Fibroblast of peridontal ligament (primary cell): ENCODE results near the gene AXIN1.
"Not testable (repeated sequence)": the region's sequence is repeated elsewhere in the genome, so short reads cannot be mapped to it uniquely, and the experiment has no call there.

Experiments
- DNase-seq: peaks from one replicate; pipeline ENCODE4 v3.0.0-alpha.2; 2010; ENCODE audit errors: extremely low read depth

The AXIN1 gene

DNA sequence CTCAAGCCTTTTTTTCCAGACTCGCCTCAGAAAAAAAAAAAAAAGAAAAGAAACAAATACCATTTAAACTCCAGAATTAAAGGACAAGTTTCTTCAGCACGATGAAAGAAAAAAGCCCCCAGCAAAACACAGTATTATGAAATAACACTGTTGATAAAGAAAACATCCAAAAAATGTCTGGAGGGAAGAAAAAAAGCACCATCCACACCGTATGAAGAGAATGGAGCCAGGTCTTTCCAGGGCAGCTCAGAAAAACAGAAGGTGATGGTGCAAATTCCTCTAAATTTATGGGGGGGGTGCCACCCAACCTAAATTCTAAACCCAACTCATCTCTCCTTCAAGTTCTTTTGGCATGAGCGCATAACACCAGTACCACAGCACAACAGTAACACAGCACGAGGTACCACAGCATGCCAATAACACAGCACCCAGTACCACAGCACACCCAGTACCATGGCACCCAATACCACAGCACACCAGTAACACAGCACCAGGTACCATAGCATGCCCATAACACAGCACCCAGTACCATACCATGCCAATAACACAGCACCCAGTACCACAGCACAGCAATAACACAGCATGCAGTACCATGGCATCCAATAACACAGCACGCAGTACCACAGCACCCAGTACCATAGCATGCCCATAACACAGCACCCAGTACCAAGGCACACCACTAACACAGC is 19.0 kb downstream of the AXIN1 start:
- no peak for DNase-seq

DNA sequence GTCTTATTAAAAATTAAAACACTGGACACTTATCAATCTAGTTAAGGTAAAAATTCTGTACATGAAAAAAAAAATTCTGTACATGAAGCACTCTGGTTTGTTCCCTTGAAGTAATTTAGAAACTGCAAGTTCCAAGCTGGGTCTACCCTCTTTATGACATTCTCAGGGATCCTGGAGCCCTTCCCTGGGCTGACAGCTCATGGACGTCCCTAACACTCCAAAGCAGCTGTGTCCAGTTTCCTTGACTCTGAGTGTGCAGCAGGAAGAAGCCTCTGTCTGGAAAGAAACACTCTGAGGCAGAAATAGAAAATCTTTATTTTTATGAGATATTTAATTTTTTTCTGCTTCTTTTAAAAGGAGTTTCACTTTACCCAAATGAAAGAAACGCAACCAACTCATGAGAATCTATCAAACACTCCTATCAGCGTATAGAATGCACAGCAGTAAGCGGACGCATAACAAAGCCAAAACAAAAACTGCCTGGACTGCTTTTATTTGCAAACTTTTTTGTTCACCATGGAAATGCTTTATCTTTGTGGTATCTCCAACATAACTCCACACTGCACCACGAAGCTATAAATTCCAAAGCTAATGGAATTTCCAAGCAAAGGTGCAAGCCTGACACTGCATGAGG is 21.2 kb downstream of the AXIN1 start:
- DNase-seq, result not testable (repeated sequence)

DNA sequence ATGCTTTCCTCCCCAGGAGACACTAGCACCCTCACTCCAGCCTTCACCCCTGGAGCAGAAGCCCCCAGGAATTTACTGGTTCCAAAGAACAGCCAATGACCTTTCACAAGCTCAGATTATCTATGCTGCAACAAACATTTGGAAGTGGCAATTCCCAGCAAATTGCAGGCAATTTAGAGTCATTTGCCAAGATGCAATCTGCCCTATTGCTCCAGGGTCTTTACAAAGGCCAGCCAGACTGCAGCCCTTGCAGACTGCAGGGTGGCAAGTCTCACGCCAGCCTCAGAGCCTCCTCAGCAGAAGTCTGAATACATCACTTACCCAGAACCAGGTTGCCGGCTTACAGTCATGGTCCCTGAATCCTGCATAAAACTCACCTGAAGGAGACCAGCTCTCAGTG is 21.8 kb downstream of the AXIN1 start:
- DNase-seq, result no peak

DNA sequence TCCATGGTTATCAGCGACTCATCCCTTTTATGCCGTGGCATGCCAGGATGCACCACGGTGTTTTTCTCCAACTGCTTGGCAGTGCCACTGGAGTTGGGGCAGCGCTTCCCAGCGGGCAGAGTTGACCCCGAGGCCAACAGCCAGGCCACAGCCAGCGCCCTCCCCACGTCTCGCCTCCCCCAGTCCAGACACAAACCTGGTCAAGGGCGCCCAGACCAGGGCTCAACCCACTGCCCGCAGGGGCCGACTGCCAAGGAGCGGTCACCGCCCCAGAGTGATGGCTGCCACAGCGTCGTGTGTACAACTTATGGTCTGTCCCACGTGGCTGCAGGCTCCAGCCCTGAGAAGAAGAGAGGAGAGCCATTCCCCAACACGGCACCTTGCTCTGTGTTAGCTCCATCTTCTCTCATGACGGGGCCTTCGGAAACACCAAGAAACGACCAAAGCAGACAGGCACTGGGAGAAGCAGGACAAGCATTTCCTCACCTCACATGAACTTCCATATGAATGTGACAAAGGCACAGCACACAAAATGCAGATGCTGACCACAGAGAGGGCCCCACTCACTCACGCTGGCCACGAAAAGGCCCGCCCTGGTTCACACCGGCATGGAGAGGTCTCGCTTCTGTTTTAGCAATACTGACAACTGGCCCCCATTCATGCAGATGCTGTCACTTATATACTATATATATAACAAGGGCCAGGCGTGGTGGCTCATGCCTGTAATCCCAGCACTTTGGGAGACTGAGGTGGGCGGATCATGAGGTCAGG is 27.0 kb downstream of the AXIN1 start:
- DNase-seq, result no peak

DNA sequence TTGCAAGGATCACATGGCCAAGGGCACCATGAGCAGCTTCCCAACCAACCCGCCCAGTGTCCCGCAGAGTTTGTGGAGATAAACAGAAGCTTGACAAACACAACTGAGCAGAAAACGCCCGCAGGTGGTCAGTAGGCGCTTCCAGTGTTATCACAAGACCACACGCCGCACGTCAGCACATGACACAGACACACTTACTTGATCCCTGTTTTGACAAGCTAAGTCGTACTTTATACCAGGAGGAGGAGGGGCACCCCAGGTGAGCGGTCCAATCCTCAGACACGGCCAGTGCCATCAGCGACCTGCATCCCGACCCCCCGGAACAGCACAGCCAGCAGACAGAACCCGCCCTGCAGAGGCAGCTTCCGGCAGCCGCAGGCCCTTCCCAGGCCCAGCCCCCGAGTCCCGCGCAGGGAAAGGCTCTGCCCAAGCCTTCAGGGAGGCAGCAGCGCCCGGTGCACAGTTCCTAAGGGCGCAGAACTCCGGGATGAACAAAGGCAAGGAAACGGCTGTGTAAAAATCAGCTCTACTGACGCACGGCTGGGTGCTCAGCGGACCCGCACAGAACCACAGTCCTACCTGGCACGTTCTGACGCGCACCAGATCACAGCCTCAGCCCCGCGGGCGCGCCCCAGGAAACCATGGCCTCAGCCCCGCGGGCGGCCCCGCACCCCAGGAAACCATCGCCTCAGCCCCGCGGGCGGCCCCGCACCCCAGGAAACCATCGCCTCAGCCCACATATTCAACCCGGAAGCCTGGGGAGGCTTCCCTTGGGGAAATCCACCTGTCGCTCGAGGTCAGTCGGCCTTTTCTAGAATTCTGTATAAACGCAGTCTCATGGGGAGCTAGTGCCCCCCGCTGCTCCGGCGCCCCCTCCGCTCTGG is 27.8 kb downstream of the AXIN1 start:
- no peak for DNase-seq

DNA sequence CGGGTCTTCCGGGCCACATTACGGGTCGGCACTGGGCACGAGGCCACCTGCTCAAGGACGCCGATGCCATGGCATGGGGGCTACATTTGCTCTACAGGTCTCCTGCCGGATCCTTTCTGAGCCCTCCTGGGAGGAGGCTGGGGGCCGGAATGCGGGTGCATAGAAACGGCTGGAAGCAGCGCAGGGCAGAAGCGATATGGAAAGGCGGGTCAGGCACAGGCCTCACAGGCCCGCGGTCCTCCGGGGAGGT is 28.4 kb downstream of the AXIN1 start:
- no peak for DNase-seq

DNA sequence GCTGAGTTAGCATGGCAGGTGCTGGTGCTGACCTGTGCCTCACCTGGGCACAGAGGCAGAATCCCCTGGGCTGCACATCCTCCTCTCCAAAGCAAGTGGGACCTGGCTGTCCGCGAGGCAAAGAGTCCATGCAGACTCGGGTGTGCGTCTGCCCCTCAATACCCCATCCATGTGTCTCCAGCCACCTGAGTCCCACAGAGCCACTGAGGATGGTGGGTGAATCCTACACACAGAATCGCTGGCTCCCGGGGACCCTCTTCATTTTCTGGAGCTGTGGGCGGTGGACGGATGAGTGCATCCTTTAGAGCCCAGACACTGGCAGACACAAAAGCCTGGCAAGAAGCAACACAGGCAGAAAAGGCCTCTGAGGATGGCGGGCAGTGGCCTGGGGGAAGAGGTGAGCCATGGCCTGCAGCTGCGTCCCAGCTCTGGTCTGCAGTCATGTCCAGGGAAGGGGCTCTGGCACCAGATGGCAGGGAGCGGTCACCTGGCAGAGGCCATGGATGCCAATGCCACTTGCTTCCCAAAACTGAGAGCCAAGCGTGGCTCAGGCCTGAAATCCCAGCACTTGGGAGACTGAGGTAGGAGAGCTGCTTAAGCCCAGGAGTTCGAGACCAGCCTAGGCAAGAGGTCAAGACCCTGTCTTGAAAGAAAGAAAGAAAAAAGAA is 29.9 kb downstream of the AXIN1 start:
- DNase-seq, result no peak

DNA sequence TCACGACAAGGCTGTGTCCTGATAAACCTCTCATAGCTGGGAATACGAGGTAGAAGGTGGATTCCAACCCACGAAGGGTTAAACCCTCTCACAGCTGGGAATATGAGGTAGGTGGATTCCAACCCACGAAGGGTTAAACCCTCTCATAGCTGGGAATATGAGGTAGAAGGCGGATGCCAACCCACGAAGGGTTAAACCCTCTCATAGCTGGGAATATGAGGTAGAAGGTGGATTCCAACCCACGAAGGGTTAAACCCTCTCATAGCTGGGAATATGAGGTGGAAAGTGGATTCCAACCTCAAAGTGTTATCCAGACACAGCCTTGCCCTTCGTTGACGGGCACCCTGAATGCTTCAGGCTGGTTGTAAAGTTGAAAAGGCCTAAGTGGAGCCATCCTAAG is 31.0 kb downstream of the AXIN1 start:
- no peak for DNase-seq

DNA sequence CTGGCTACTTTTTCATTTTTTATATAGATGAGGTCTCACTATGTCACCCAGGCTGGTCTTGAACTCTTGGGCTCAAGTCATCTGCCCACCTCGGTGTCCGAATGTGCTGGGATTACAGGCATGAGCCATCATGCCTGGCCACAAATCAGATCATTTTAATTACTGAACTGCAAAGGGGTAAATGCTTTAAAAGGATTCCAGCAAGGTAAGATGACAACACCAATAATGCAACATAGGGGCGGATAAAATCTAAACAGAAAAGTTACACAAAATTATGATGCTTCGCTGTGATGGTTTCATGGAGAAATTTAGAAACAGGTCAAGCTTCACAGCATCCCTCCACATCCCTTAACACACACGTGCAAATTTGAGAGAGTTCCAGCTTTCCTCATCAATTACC is 32.3 kb downstream of the AXIN1 start:
- no peak for DNase-seq

DNA sequence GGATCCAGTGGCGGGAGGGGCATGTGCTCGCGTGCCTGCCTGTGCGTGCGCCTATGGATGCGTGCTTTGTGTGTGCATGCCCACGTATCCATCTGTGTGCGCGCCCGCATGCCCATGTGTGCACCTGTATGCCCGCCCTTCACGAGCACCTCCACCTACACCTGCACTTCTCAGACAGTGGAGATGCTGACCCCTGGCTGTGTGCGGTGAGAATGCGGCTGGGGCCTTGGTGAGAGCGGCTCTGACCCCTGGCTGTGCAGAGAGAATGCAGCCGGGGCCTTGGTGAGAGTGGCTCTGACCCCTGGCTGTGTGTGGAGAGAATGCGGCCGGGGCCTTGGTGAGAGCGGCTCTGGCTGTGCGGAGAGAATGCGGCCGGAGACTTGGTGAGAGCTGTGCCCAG is 33.9 kb downstream of the AXIN1 start:
- no peak for DNase-seq

DNA sequence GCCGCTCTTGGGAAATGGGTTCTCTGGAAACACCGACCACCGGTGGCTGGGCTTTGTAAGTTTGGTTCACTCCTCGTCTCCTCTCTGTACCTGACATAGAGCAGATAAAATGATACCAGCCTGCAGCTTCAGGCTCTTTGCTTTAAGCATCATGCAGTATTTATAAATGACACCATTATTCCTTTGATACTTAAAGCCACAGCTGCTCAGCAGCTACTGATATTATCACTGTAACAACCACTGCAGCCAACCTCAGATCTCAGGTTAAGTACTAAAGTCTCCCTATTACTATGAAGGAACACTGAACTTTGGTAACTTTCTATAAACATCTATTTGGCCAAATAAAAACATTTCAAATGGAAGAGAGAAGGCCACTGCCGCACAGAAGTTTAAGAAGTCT is 34.9 kb downstream of the AXIN1 start:
- no peak for DNase-seq

DNA sequence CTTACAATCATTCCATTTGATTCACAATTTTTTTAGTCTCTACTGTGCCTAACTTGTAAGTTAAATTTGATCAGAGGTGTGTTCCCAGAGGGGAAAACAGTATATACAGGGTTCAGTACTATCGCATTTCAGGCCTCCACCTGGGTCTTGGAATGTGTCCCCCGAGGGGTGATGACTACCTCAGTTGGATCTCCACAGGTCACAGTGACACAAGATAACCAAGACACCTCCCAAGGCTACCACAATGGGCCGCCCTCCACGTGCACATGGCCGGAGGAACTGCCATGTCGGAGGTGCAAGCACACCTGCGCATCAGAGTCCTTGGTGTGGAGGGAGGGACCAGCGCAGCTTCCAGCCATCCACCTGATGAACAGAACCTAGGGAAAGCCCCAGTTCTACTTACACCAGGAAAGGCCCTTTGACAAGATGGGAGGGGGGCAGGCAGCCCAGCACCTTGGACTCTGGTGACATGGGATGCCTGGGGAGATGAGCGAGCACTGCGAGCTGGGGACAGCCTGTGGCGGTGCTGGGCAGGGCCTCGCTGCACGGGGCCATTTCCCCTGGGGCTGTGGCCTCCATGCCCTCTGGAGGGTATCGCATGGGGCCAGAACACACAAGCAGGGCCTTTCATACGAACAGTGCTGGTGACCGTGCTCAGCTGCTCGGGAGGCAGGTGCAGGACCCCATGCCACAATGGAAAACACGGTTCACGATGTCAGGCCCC is 35.6 kb downstream of the AXIN1 start:
- DNase-seq, result no peak

DNA sequence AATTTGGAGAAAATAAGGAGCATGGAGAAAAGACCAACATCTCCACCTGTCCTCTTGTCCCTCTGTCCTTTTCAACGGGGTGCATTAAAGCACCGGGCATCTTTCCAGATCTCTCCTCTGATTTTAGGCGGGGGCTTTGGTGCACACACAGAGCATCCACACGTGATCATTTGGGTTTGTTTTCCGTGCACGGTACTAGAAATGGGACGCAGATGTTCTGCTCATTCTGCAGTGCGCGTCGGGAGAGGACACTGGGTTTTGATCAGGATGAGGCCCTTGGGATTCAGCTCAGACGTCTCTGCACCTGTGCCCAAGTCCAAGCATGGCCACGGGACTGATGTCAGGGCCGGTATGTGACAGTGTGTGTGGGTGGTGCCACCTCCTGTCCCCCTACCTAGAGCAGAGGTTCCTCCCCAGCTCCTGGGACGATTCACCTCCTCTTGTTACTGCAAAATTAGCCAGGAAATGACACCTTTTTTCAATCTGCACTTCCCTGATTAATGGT is 37.7 kb downstream of the AXIN1 start:
- no peak for DNase-seq

DNA sequence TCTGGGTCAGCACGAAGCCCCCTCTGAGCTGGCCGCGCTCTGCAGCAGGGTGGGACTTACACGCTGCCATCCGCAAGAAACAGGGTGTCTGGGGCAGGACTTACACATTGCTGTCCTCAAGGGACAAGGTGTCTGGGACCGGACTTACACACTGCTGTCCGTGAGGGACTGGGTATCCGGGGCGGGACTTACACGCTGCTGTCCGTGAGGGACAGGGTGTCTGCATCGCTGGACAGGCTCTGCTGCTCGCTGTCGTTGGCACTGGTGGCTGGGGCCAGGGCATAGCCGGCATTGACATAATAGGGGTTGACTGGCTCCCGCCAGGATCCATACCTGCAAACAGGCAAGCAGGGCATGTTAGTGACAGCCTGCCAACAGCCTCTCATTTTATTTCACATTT is 38.2 kb downstream of the AXIN1 start:
- no peak for DNase-seq

DNA sequence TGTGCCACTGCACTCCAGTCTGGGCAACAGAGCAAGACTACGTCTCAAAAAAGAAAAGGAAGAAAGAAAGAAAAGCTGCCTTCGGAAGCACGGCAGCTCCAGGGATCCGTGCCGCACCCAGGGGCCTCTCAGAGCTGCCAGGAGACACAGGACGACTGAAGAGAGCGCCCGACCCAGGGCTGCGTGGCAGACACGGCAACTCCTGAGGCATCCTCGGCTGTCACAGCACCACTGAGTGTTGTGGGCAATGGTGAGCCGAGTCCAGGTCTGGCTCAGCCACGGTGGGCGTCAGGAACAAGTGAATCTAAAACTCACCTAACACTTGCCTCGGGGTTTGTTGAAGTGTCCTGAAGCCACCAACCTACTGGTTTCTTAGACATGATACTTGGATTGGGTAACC is 40.8 kb downstream of the AXIN1 start:
- DNase-seq, result no peak

DNA sequence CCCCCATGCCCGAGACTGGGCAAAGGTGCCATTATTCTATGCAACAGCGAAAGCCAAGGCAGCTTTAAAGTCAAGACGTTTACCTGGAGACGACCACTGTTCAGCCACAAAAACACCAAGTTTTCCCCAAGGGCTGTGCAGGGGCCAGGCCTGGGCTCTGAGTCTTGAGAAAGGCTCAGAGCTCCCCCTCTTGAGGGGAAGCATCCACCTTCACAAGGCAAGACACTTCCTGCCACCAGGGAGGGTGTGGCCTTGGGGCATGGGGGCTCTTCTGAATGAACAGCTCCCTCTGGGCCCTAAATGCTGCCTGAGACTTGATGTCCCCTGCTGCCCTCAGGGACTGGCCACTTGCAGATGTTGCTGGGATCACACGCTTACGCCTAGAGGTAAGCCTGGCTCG is 43.0 kb downstream of the AXIN1 start:
- no peak for DNase-seq

DNA sequence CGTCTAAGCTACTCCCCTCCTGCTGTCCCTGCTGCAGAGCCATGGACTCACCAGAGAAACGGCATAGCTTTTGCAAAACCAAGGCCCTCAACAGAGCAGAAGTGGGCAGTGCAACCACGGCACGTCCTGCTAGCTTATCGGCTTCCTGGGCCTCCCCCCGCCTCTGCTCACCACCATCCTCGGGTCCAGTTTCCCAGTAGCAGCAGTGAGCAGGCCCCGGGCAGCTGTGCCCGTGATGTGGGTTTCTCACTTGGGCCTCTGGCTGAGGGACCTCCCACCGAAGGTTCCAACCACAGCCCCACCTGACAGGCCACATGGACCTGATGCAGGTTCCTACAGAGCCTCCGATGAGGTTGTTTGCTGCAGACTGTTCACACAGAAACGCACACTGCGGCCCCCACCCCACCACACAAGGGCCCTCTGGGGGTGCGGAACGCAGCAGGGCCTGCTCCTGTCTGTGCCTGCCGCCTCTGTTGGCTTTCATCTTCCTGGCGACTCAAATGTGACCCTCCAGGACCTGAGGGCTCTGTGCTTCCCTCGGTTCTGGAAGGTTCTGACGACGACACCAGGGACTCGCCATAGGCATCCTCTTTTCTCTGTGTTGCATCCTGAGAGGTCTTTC is 44.7 kb downstream of the AXIN1 start:
- DNase-seq, result no peak

DNA sequence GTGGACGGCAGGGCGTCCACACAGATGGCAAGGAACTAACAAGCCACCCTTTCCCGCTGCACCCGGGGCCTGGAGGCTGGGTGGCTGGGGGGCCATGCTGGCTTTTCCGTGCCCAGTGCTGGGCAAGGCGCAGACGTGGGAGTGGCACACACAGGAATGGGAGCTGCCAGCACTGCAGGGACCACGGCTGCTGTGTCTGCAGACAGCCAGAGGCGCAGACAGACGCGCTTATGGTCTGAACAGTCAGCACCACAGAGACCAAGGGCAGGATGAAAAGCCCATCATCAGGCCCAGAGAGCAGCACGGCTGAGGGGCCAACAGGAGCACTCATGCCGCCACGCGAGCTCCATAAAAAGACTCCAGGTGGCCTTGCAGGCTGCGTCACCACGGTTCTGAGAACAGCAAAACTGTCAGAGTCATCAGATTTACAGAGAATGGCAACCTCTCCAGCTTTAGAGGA is 45.6 kb downstream of the AXIN1 start:
- no peak for DNase-seq

DNA sequence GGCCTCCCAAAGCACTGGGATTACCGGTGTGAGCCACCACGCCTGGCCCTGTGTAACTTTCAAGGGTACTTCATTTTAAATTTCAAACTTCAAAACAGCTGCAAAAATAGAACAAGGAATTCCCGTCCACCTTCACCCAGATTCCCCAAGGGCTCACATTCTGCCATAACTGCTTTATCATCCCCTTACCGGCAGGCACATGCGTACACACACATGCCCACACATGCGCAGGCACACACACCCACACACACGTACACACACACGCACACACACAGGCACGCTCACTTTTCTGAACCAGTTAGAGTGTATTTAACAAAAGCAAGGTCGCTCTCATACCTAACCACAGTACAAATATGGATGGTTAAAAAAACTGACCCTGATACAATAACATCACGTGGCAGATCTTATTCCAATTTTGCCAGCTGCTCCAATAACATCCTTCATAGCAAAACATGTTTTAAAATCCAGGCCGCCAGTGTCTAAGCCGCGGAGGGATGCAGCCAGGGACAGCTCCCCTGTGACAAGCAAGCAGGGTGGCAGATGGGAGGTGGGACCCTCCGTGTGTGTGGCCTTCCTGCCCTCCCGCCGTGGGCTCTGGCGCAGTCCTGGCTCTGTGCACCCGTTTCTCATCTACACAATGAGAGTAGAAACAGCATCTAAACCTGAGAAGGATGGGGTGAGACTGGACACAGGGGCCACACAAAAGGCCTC is 46.5 kb downstream of the AXIN1 start:
- DNase-seq, result no peak
